ES-I3 (cell line): Measurements from ENCODE around the gene FOXD1.
"Not testable (repeated sequence)": the region's sequence is repeated elsewhere in the genome, so short reads cannot be mapped to it uniquely, and the experiment has no call there.

Experiments
- H3K36me3 ChIP-seq: 2 replicates; pipeline ENCODE4 v1.6.1; 2013; ENCODE audit warnings: mild to moderate bottlenecking, low read length, control low read depth, moderate library complexity; ENCODE audit not compliant: insufficient read depth
- H3K4me1 ChIP-seq: 2 replicates; pipeline ENCODE4 v1.6.1; 2013; ENCODE audit warnings: mild to moderate bottlenecking, control low read depth, low read length; ENCODE audit not compliant: insufficient read depth
- H3K9ac ChIP-seq: 2 replicates; pipeline ENCODE4 v1.6.1; 2013; ENCODE audit warnings: low read depth, mild to moderate bottlenecking, low read length, moderate library complexity
- H3K9me3 ChIP-seq: 2 replicates; pipeline ENCODE4 v1.6.1; 2013; ENCODE audit warnings: mild to moderate bottlenecking, low read length, moderate library complexity; ENCODE audit not compliant: control insufficient read depth, insufficient read depth

The FOXD1 gene

DNA sequence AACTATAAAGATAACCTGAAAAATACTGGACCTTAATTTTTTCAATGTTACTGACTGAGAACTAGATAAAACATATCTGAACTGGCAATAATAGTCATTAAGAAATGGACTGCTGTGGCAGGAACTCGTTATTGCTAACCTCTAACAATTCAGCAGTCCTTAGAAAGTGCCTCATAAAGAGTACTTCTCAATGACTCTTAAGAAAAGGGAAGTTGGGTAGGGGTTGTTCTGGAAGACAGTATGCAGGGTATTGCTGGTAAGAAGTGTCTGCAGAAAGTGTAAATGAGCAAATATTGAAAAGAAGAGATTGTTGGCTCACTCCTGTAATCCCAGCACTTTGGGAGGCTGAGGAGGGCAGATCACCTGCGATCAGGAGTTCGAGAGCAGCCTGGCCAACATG is 27.9 kb downstream of the FOXD1 start:
- H3K9ac ChIP-seq = no peak overlapping the region
- H3K36me3 ChIP-seq = no peaks in the 10 kb centered on the region
- peaks cover 5% of the 10 kb centered on the region; the same call in 1 of the 2 replicates for H3K4me1 ChIP-seq
- H3K9me3 ChIP-seq = peaks cover 5% of the 10 kb centered on the region

DNA sequence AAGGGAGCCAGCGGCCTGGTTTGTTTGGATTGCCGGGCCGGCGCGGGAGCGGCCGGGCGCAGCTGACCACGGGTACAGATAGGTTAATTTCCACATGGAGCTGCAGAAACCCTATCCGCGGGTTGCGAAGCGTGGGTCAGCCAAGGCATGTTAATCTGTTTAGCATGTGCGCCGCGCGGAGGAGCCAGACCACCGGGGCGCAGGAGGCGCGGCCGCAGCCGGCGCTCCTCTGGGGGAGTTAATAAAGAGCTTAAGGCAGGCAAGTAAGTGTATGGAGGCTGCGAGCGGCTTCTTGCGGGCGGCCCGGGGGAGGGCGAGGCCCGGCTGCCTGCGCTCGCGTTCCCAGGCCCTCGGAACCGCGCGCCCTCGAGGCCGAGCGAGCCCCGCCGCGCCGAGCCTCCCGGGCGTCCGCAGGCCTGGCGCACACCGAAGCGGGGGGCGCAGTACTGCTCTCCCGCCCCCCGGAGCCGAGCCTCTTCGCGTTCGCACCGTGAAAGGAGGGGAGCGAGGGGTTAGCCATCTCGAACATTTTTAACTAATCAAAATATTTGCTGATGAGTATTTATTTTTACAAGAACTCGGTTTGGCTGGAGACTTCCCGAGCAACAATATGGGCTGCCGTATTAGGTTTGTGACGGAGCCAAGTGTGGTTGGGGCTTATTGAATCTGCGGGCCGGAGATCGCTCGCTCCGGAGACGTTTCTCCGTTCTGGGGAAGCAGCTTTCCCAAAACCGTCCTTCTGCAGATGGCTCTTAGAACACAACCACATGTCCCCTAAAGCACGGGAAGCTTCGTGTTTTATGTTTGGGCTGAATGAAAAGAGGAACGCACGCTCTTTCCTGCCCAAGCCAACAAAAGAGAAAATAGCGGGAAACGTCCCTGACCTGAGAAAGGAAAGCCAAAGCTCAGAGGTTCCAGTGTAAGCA is 28.8 kb downstream of the FOXD1 start:
- H3K9me3 ChIP-seq = peaks cover 5% of the 10 kb centered on the region
- H3K9ac ChIP-seq = peak overlapping the region; percentile 23
- no peaks in the 10 kb centered on the region for H3K36me3 ChIP-seq
- peaks cover 5% of the 10 kb centered on the region; the same call in 1 of the 2 replicates for H3K4me1 ChIP-seq

DNA sequence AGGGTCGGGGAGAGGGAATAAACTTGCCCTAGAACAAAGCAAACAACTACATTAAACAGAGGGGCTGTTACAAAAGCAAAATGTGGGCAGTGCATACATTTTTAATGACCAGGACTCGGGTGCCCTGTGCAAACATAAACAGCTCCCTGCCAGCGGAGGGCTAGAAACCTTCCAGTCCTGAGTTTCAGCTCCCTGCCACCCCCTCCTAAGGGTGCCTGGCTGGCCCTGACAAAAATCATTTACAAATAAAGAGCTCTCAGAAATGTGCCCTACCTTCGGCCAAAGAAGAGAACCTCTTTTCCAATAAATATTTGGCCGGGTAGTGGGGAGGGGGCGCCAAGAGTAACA is 29.5 kb downstream of the FOXD1 start:
- peak overlapping the region; percentile 23; the same call in 1 of the 2 replicates for H3K9ac ChIP-seq
- peaks cover 5% of the 10 kb centered on the region for H3K9me3 ChIP-seq
- no peaks in the 10 kb centered on the region for H3K36me3 ChIP-seq
- H3K4me1 ChIP-seq = peaks cover 5% of the 10 kb centered on the region; the same call in 1 of the 2 replicates

DNA sequence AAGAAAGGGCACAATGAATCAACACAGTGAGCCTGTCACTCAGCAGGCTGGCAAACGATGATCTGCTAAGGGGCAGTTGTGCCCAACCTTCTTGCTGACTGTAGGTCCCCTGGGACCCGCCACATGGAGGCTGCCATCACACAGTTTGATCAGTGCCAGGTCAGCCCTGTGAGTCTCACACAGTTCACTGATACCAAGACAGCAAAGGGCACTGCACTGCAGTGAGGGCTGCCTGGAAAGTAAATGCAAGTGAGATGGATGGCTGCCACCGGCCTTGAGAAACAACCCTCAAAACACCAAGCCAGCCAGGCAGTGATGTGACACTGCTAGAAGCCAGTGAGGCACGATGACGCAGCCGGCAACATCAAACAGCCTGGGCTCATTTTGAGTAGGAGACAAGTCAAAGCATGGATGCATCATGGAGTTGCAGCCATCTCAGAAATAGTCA is 30.3 kb downstream of the FOXD1 start:
- Histone ChIP-seq H3K4me1 (peaks cover 10% of the 10 kb centered on the region; the same call in 1 of the 2 replicates), H3K9me3 (peaks cover 5% of the 10 kb centered on the region), H3K9ac (no peak overlapping the region), H3K36me3 (no peaks in the 10 kb centered on the region)

DNA sequence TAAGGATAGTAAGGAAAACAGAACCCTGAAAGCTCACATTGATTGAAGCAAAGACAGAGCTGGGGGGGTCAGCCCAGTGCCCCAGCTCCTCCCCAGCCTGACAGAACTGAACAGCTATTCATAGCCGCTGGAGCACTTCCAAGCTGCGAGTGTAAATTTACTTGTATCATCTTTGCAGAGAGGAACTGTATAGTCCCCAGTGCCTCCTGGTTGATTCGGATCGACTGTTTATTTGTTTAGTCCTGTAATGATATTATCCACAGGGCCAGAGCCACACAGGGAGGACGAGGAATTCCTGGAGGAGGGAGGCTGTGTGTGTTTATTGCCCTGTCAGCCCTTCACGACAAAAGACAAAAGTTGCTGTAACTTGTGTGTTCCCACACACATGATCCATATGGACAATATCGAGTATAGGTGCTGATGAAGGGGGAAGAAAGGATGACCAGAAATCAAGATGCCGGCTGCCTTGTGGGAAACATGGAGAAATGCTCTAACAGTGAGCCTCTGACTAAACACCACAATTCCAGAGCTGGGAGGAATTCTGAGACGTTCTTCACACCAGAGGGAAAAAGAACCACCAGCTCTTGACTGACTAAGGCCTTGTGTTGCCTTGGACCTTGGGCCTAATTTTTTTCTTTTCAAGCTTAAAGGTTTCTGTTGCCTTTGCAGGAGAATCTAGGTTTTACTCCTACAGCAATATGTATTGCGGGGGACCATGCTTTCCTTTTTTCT is 31.1 kb downstream of the FOXD1 start:
- H3K36me3 ChIP-seq = no peaks in the 10 kb centered on the region
- H3K9ac ChIP-seq = no peak overlapping the region
- H3K9me3 ChIP-seq = peaks cover 5% of the 10 kb centered on the region
- peaks cover 15% of the 10 kb centered on the region; the same call in 1 of the 2 replicates for H3K4me1 ChIP-seq

DNA sequence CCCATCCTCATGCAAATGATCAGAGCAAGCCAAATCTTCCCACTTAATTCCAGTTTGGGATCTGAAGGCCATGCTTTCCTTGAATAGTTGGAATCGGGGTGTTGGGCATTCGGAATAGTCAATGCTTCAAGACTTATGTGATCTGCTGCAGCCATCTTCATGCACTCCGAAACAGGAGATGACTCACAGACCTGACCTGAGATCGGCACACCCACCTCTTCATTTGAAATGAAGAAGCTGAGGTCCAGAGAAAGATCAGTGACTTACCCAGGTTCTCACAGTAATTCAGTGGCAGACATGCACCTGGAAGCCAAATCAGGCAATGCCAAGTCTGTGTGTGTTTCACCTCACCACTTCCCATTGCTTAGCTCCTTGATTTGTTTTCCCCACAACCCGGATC is 33.0 kb downstream of the FOXD1 start:
- Histone ChIP-seq H3K9me3 (no peaks in the 10 kb centered on the region), H3K36me3 (no peaks in the 10 kb centered on the region), H3K4me1 (peaks cover 23% of the 10 kb centered on the region), H3K9ac (no peak overlapping the region)

DNA sequence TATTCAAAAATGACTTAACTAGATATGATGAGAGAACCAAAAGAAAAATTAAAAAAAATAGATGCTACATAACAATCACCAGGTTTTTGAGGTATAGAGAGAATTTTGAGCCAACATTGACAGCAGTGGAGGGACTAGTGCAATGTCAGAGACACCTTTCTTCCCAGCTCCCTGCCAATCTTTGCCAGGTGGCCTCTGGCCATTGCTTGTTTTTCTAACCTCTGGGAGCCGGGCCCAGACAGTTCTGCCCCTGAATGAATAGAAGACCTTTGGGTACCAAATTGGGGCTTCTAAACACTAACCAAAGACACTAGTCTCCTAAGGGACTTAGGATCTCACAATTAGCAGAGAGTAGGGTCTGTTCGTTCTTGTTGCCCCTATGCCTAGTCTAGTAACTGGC is 33.4 kb downstream of the FOXD1 start:
- no peaks in the 10 kb centered on the region for H3K9me3 ChIP-seq
- peaks cover 23% of the 10 kb centered on the region for H3K4me1 ChIP-seq
- H3K36me3 ChIP-seq = no peaks in the 10 kb centered on the region
- H3K9ac ChIP-seq = no peak overlapping the region

DNA sequence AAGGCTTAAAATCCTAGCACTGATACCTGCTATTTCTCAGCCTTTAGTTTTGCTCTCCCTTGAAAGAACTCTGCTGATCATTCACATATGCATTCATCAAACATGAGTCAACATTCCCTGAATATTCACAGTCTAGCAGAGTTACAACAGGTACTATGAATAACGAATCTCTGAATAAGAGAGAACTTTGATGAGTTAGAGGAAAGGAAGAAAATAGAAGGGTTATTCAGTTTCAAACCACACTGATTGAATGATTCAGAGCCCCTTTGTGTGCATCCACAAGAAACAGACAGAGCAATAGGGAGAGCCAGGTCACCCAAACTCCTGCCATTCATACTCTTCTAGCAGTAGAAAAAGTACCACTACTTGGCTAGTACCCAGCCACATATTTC is 36.0 kb downstream of the FOXD1 start:
- Histone ChIP-seq H3K9me3 (no peaks in the 10 kb centered on the region), H3K36me3 (no peaks in the 10 kb centered on the region), H3K4me1 (peaks cover 21% of the 10 kb centered on the region), H3K9ac (no peak overlapping the region)

DNA sequence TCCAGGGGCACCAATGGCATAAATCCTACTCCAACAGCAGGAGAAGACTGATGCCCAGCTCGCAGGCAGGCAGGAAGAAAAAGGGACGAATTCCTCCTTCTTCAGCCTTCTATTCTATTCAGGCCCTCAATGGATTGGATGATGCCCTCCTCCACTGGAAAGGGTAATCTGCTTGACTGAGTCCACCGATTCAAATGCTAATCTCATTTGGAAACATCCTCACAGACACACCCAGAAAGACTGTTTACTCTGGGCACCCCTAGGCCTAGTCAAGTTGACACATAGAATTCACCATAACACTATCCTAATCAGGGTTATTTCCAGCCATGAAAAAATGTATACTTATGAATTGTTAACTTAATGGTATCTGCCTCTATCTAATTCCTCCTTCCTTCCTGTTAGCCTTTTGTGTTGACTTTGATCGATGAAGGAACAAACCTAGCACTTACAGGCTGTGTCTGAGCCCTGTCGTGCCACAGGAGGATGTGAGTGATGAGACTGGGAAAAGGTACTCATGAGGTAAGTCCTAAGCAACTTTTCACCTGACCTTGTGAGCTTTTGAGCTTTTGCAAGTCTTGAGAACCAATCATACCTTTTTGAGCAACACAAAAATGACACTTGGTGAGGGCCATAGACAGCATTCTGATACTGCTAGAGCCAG is 36.5 kb downstream of the FOXD1 start:
- 0 out of 2 replicates have a peak overlapping the region, but pooled peaks have one; percentile 1 for H3K9ac ChIP-seq
- no peaks in the 10 kb centered on the region for H3K36me3 ChIP-seq
- H3K9me3 ChIP-seq = no peaks in the 10 kb centered on the region
- H3K4me1 ChIP-seq = peaks cover 19% of the 10 kb centered on the region

DNA sequence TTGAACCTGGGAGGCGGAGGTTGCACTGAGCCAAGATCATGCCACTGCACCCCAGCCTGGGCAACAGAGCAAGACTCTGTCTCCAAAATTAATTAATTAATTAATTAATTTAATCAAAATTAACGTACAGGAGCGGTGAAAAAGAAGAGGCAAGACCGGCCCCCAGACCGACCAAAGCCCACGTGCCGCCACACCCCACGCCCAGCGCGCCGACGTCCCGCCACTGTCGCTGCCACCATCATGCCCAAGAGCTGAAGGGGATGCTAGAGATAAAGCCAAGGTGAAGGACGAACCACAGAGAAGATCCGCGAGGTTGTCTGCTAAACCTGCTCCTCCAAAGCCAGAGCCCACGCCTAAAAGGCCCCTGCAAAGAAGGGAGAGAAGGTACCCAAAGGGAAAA is 38.6 kb downstream of the FOXD1 start:
- not testable (repeated sequence) for H3K9ac ChIP-seq, H3K9me3 ChIP-seq, H3K36me3 ChIP-seq
- H3K4me1 ChIP-seq = peaks cover 32% of the 10 kb centered on the region

DNA sequence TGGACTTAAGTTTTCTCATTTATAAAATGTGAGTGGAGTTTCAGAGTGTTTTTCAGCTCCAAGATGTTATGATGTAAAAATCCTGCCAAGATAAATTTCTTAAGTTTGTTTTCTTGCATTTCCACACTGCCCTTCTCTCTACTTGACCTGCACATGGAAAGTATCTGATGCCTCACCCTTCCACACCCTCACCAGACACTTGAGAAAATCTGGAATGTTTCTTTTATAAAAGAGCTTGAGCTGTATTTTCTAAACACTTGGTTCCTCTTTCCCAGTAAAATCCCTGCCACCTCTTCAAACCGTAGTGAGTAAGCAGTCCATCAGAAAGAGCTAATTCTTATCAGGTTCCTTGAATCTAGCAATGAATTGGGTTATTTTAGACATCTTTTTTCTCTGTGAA is 42.9 kb downstream of the FOXD1 start:
- no peak overlapping the region for H3K9ac ChIP-seq
- H3K36me3 ChIP-seq = no peaks in the 10 kb centered on the region
- H3K4me1 ChIP-seq = peaks cover 14% of the 10 kb centered on the region
- H3K9me3 ChIP-seq = no peaks in the 10 kb centered on the region

DNA sequence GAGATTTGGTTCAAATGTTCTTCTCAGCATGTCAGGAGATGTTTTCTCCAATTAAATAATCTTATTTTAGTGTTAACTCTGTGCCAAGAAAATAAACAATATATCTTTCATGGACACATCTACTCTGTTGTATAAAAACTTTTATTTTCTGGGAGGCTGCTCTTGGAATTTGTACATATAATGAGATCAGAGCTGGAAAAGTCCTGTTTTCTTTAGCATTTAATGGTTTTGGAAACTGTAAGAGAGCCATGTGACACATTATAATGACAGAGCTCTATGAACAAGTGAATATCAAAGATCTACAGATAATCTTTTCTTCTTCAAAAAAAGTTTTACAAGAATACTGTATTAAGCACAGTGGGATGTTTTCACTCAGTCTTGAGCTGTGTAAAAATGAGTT is 48.8 kb downstream of the FOXD1 start:
- Histone ChIP-seq H3K9me3 (no peaks in the 10 kb centered on the region), H3K9ac (no peak overlapping the region), H3K36me3 (no peaks in the 10 kb centered on the region), H3K4me1 (no peaks in the 10 kb centered on the region)
